HepG2 (cell line): ENCODE measurements around the gene VAMP5. TPM values are rescaled to one million over a fixed set of nuclear protein-coding genes. Genes with fewer than 3 reads are reported as not detected.

Source experiments
- ELK4 ChIP-seq: sonication (generic); formaldehyde crosslinking; IDR thresholded peaks from 2 replicates; pipeline ENCODE4 v1.9.0; 2021; ENCODE audit warnings: missing genetic modification reagents, borderline replicate concordance
- FOXA1 ChIP-seq, 2 experiments: fragments of 450-650 bp in 1 of 2; sonication (generic) in 1 of 2; formaldehyde crosslinking in 1 of 2; IDR thresholded peaks; 2 replicates each; pipeline versions ENCODE4 v1.4.0 to v1.6.1; 2016 to 2020; ENCODE audit warnings: missing genetic modification reagents in 1 of 2
- NKX3-1 ChIP-seq: sonication (generic); formaldehyde crosslinking; IDR thresholded peaks from 2 replicates; pipeline ENCODE4 v1.5.0; 2020; ENCODE audit warnings: missing genetic modification reagents
- SMARCE1 ChIP-seq: fragments of 450-650 bp; IDR thresholded peaks from 2 replicates; pipeline ENCODE4 v1.6.1; 2017; ENCODE audit warnings: borderline replicate concordance
- ZBTB4 ChIP-seq: sonication (generic); formaldehyde crosslinking; IDR thresholded peaks from 2 replicates; pipeline ENCODE4 v1.4.0; 2020; ENCODE audit warnings: missing genetic modification reagents, mild to moderate bottlenecking, borderline replicate concordance
- ZNF207 ChIP-seq: fragments of 450-650 bp; IDR thresholded peaks from 2 replicates; pipeline ENCODE4 v1.6.1; 2016; ENCODE audit warnings: antibody characterized with exemption, borderline replicate concordance
- ZNF256 ChIP-seq: sonication (generic); formaldehyde crosslinking; conservative IDR thresholded peaks from 2 replicates; pipeline ENCODE4 v1.4.0; 2020; ENCODE audit warnings: missing genetic modification reagents
- ZNF280B ChIP-seq: sonication (generic); formaldehyde crosslinking; IDR thresholded peaks from 2 replicates; pipeline ENCODE4 v1.5.0; 2020; ENCODE audit warnings: missing genetic modification reagents, mild to moderate bottlenecking, borderline replicate concordance
- ZNF343 ChIP-seq: sonication (generic); formaldehyde crosslinking; IDR thresholded peaks from 2 replicates; pipeline ENCODE4 v1.4.0; 2020; ENCODE audit warnings: mild to moderate bottlenecking, missing genetic modification reagents
- ZNF589 ChIP-seq: sonication (generic); formaldehyde crosslinking; conservative IDR thresholded peaks from 2 replicates; pipeline ENCODE4 v1.8.0; 2022; ENCODE audit warnings: mild to moderate bottlenecking, moderate library complexity, missing genetic modification reagents
- ZSCAN30 ChIP-seq: sonication (generic); formaldehyde crosslinking; IDR thresholded peaks from 2 replicates; pipeline ENCODE4 v1.5.0; 2020; ENCODE audit warnings: mild to moderate bottlenecking, missing genetic modification reagents
- polyA plus RNA-seq, 8 experiments: library from polyadenylated mRNA; depleted of rRNA in 3 of 8; stranded (reverse) in 7 of 8; unstranded in 1 of 8; fragments of >200 nt; fragmentation: Illumina TruSeq in 4 of 8; extraction: Trizol in 4 of 8; gene quantifications; 2 replicates each; pipeline versions ENCODE4 v1.2.1 to v1.2.3, GENCODE V29; 2011 to 2016; ENCODE audit warnings: low read depth in 4 of 8, missing spikeins in 1 of 8, mixed read lengths in 1 of 8; ENCODE audit not compliant: insufficient read depth in 1 of 8
- total RNA-seq, 5 experiments: library from RNA; depleted of rRNA; stranded (reverse); fragments of >200 nt; fragmentation: Illumina TruSeq; extraction: Trizol; gene quantifications; 2 replicates each; pipeline ENCODE4 v1.2.3, GENCODE V29; 2016; ENCODE audit warnings: low read depth in 1 of 5
- TF ChIP-seq, protein P1 (sequence below), 2 experiments: fragments of 450-650 bp in 1 of 2; sonication (generic) in 1 of 2; formaldehyde crosslinking in 1 of 2; IDR thresholded peaks; 2 replicates each; pipeline versions ENCODE4 v1.6.1 to v1.8.0; 2016 to 2022; ENCODE audit warnings: antibody characterized with exemption in 1 of 2, mild to moderate bottlenecking in 1 of 2, missing genetic modification reagents in 1 of 2

The VAMP5 gene
- total and polyA plus RNA-seq, 2 of the 13 experiments (the other 11 are each of a cell fraction or from before 2014, with no cell fraction given): 7.2 to 56.7 TPM

DNA sequence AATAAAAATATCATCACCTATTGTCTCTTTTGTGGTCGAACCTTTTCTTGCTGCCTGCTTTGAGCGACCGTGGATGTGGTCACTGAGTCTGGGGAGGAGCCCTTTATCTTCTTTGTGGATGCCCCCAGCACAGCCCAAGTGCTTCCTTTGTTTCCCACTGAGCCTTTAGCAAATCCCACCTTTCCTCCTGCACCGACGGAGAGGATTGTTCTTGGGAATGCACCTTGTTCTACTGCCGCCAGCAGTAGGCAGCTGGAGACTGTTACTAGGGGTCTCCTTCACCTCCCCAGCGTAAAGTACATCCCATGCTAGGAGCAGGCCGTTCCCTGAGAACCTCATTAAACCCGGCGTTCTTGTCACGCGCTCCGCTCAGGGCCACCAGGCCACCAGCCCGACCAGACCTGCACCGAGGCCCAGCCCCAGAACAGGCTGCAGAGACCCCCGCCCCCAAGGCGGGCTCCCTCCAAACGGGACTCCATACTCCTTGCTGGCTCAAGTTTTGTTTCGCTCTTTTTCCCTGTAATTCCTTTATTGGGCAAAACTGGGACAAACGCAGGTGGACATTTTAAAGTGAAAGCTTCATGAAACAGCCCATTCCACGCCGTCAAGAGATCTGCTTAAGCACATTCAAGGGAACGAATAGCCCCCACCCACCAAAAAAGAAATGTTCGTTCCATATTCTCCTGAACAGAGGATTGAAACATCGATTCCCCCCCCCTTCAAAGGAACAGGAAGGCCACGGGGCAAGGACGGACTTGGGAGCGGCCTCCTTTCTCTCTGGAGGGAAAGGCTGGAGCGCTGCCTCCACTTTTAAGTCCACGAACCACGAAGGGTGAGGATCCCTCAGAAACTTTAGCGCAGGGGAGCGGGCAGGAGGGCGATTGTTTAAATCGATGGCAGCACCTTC, 46.4 kb upstream of the VAMP5 start (continued):
- no peak; the same call in 1 of the 2 replicates for TF ChIP-seq ZSCAN30 (CRISPR knock-in tag)
- TF ChIP-seq ELK4: no peak
- no peak for TF ChIP-seq ZNF207
- TF ChIP-seq FOXA1 (IDR thresholded peaks at IDR 0.05): no peak
- TF ChIP-seq FOXA1 (CRISPR knock-in tag; IDR thresholded peaks at IDR 0.05): no peak
- no peak for TF ChIP-seq ZNF256 (CRISPR knock-in tag)
- no peak for TF ChIP-seq ZNF343 (CRISPR knock-in tag)
- no peak for TF ChIP-seq ZNF589 (CRISPR knock-in tag)
- TF ChIP-seq NKX3-1: peak; percentile 80; the same call in 1 of the 2 replicates
- TF ChIP-seq, protein P1, sequence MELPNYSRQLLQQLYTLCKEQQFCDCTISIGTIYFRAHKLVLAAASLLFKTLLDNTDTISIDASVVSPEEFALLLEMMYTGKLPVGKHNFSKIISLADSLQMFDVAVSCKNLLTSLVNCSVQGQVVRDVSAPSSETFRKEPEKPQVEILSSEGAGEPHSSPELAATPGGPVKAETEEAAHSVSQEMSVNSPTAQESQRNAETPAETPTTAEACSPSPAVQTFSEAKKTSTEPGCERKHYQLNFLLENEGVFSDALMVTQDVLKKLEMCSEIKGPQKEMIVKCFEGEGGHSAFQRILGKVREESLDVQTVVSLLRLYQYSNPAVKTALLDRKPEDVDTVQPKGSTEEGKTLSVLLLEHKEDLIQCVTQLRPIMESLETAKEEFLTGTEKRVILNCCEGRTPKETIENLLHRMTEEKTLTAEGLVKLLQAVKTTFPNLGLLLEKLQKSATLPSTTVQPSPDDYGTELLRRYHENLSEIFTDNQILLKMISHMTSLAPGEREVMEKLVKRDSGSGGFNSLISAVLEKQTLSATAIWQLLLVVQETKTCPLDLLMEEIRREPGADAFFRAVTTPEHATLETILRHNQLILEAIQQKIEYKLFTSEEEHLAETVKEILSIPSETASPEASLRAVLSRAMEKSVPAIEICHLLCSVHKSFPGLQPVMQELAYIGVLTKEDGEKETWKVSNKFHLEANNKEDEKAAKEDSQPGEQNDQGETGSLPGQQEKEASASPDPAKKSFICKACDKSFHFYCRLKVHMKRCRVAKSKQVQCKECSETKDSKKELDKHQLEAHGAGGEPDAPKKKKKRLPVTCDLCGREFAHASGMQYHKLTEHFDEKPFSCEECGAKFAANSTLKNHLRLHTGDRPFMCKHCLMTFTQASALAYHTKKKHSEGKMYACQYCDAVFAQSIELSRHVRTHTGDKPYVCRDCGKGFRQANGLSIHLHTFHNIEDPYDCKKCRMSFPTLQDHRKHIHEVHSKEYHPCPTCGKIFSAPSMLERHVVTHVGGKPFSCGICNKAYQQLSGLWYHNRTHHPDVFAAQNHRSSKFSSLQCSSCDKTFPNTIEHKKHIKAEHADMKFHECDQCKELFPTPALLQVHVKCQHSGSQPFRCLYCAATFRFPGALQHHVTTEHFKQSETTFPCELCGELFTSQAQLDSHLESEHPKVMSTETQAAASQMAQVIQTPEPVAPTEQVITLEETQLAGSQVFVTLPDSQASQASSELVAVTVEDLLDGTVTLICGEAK (IDR thresholded peaks at IDR 0.05): no peak
- TF ChIP-seq, protein P1 (CRISPR knock-in tag; IDR thresholded peaks at IDR 0.05): no peak
- no peak for TF ChIP-seq SMARCE1
- peak; percentile 8; the same call in 1 of the 2 replicates for TF ChIP-seq ZBTB4 (CRISPR knock-in tag)
- TF ChIP-seq ZNF280B (CRISPR knock-in tag): no peak
